Liver (tissue), 9 donors: ENCODE measurements around the gene RINL. TPM values are rescaled to one million over a fixed set of nuclear protein-coding genes. Genes with fewer than 3 reads are reported as not detected.

Experiments used
- DNase-seq: peaks from one replicate; pipeline ENCODE4 v3.0.0-alpha.2; 2017; ENCODE audit warnings: low spot score
- H3K27ac ChIP-seq, 2 donors: one replicate each; pipeline ENCODE4 v1.7.0; 2013; ENCODE audit warnings: inconsistent platforms in 2 of 2, low read length in 2 of 2, control low read depth in 1 of 2, low read depth in 1 of 2, mild to moderate bottlenecking in 1 of 2
- H3K27me3 ChIP-seq, 4 donors: one replicate each; pipeline versions ENCODE4 v1.6.1 to v1.7.0; 2013; ENCODE audit warnings: low read length in 3 of 4, inconsistent platforms in 1 of 4, mild to moderate bottlenecking in 1 of 4, moderate library complexity in 1 of 4; ENCODE audit not compliant: control insufficient read depth in 4 of 4, insufficient read depth in 4 of 4
- H3K36me3 ChIP-seq, 4 donors: one replicate each; pipeline versions ENCODE4 v1.6.1 to v1.7.0; 2013; ENCODE audit warnings: low read length in 3 of 4, mild to moderate bottlenecking in 3 of 4, low read depth in 1 of 4, moderate library complexity in 1 of 4; ENCODE audit not compliant: control insufficient read depth in 4 of 4, insufficient read depth in 3 of 4
- H3K4me1 ChIP-seq, 4 donors: one replicate each; pipeline versions ENCODE4 v1.6.1 to v1.7.0; 2013; ENCODE audit warnings: low read length in 3 of 4, mild to moderate bottlenecking in 3 of 4, moderate library complexity in 1 of 4; ENCODE audit not compliant: control insufficient read depth in 4 of 4, insufficient read depth in 4 of 4
- H3K4me3 ChIP-seq, 3 donors: one replicate each; pipeline versions ENCODE4 v1.6.1 to v1.7.0; 2013; ENCODE audit warnings: low read length in 3 of 3, control low read depth in 1 of 3, low read depth in 1 of 3, mild to moderate bottlenecking in 1 of 3
- H3K9ac ChIP-seq, 2 donors: one replicate each; pipeline ENCODE4 v1.7.0; 2013; ENCODE audit warnings: low read length in 2 of 2, mild to moderate bottlenecking in 2 of 2, moderate library complexity in 2 of 2, control low read depth in 1 of 2, low read depth in 1 of 2
- H3K9me3 ChIP-seq, 4 donors: one replicate each; pipeline versions ENCODE4 v1.6.1 to v1.7.0; 2013; ENCODE audit warnings: low read length in 3 of 4; ENCODE audit not compliant: control insufficient read depth in 4 of 4
- ATF3 ChIP-seq: IDR thresholded peaks from 2 replicates; pipeline ENCODE4 v1.6.1; 2016; ENCODE audit warnings: antibody characterized with exemption
- EGR1 ChIP-seq, 2 donors: IDR thresholded peaks; 2 replicates each; pipeline ENCODE4 v1.6.1; 2016 to 2018; ENCODE audit warnings: antibody characterized with exemption in 2 of 2, low read depth in 2 of 2
- FOXA1 ChIP-seq: IDR thresholded peaks from 2 replicates; pipeline ENCODE4 v1.6.1; 2016; ENCODE audit warnings: antibody characterized with exemption
- FOXA2 ChIP-seq: IDR thresholded peaks from 2 replicates; pipeline ENCODE4 v1.6.1; 2016; ENCODE audit warnings: antibody characterized with exemption
- GABPA ChIP-seq, 2 donors: IDR thresholded peaks in 1 of 2; conservative IDR thresholded peaks in 1 of 2; 2 replicates each; pipeline ENCODE4 v1.6.1; 2016; ENCODE audit warnings: antibody characterized with exemption in 2 of 2, mild to moderate bottlenecking in 1 of 2, moderate library complexity in 1 of 2
- HNF4A ChIP-seq, 2 donors: conservative IDR thresholded peaks; 2 replicates each; pipeline ENCODE4 v1.6.1; 2016; ENCODE audit warnings: antibody characterized with exemption in 2 of 2, mild to moderate bottlenecking in 2 of 2
- HNF4G ChIP-seq: IDR thresholded peaks from 2 replicates; pipeline ENCODE4 v1.6.1; 2016; ENCODE audit warnings: antibody characterized with exemption
- JUND ChIP-seq, 2 donors: IDR thresholded peaks; 2 replicates each; pipeline ENCODE4 v1.6.1; 2016; ENCODE audit warnings: antibody characterized with exemption in 2 of 2
- NR2F2 ChIP-seq: IDR thresholded peaks from 2 replicates; pipeline ENCODE4 v1.6.1; 2016; ENCODE audit warnings: antibody characterized with exemption
- RAD21 ChIP-seq, 2 donors: IDR thresholded peaks; 2 replicates each; pipeline ENCODE4 v1.6.1; 2016; ENCODE audit warnings: antibody characterized with exemption in 2 of 2, mild to moderate bottlenecking in 2 of 2
- REST ChIP-seq: IDR thresholded peaks from 2 replicates; pipeline ENCODE4 v1.6.1; 2016; ENCODE audit warnings: antibody characterized with exemption, mild to moderate bottlenecking
- RXRA ChIP-seq, 2 donors: IDR thresholded peaks; 2 replicates each; pipeline ENCODE4 v1.6.1; 2017 to 2018; ENCODE audit warnings: antibody characterized with exemption in 2 of 2, mild to moderate bottlenecking in 1 of 2
- SP1 ChIP-seq: IDR thresholded peaks from 2 replicates; pipeline ENCODE4 v1.6.1; 2018; ENCODE audit warnings: antibody characterized with exemption, mild to moderate bottlenecking
- TAF1 ChIP-seq: conservative IDR thresholded peaks from 2 replicates; pipeline ENCODE4 v1.6.1; 2016; ENCODE audit warnings: antibody characterized with exemption, mild to moderate bottlenecking
- YY1 ChIP-seq: IDR thresholded peaks from 2 replicates; pipeline ENCODE4 v1.6.1; 2016; ENCODE audit warnings: antibody characterized with exemption, mild to moderate bottlenecking
- WGBS: extraction: QIAGEN DNeasy Blood & Tissue Kit; methylation state at CpG from one replicate; pipeline ENCODE4 v1.1.7; 2013; 5-methylcytosine and 5-hydroxymethylcytosine counted together
- polyA plus RNA-seq, 2 donors: library from polyadenylated mRNA; stranded (reverse) in 1 of 2; unstranded in 1 of 2; fragments of 200-250 nt in 1 of 2; fragments of >200 nt in 1 of 2; fragmentation: Nextera tagmentation in 1 of 2; extraction: Ambion mirVana in 1 of 2; gene quantifications; one replicate each; pipeline versions ENCODE4 v1.2.1 to v1.2.3, GENCODE V29; 2013 to 2015
- total RNA-seq, 2 donors: library from RNA; depleted of rRNA; stranded (reverse); fragments of >200 nt; gene quantifications; one replicate each; pipeline ENCODE4 v1.2.3, GENCODE V29; 2014
- TF ChIP-seq, protein P1 (sequence below): fragments of 150-350 bp; IDR thresholded peaks from 2 replicates; pipeline ENCODE4 v1.5.1; 2017; ENCODE audit warnings: improper control_type of control experiment, low read depth, low read length; ENCODE audit not compliant: missing input control
- TF ChIP-seq, protein P2 (sequence below): IDR thresholded peaks from 2 replicates; pipeline ENCODE4 v1.6.1; 2016; ENCODE audit warnings: antibody characterized with exemption
- TF ChIP-seq, protein P3 (sequence below): IDR thresholded peaks from 2 replicates; pipeline ENCODE4 v1.6.1; 2016; ENCODE audit warnings: antibody characterized with exemption
- donor health status: healthy.
- donor health status: healthy.
- donor health status: healthy.
- donor health status: healthy.
- donor health status: healthy.

The RINL gene
- total and polyA plus RNA-seq, 4 donors, result 4.9 to 8.7 (median 5.5) TPM

- Histone ChIP-seq H3K9me3 (peaks cover 0 to under 1% (median 0%) of the 10 kb centered on the region in 4 donors), H3K27me3 (no peaks in the 10 kb centered on the region), H3K4me3 (no peak overlapping the region), H3K36me3 (peaks cover 1 to 8% (median 5%) of the 10 kb centered on the region in 4 donors), H3K27ac (no peak overlapping the region), H3K9ac (no peak overlapping the region), H3K4me1 (peaks cover 6 to 40% (median 17%) of the 10 kb centered on the region in 4 donors)
- TF ChIP-seq NR2F2, result no peak
- no peak for TF ChIP-seq SP1
- no peak for TF ChIP-seq YY1
- no peak for TF ChIP-seq REST
- no peak for TF ChIP-seq JUND (IDR thresholded peaks at IDR 0.05)
- no peak for TF ChIP-seq RXRA (IDR thresholded peaks at IDR 0.05)
- TF ChIP-seq GABPA (IDR thresholded peaks at IDR 0.05 in 1 of 2, conservative IDR thresholded peaks at IDR 0.05 in 1 of 2), result no peak
- TF ChIP-seq HNF4A (conservative IDR thresholded peaks at IDR 0.05), result no peak
- no peak for TF ChIP-seq EGR1 (IDR thresholded peaks at IDR 0.05; ENCODE audit: low read depth in 2 of 2)
- TF ChIP-seq TAF1, result no peak
- TF ChIP-seq RAD21 (IDR thresholded peaks at IDR 0.05), result no peak
- TF ChIP-seq, protein P1, sequence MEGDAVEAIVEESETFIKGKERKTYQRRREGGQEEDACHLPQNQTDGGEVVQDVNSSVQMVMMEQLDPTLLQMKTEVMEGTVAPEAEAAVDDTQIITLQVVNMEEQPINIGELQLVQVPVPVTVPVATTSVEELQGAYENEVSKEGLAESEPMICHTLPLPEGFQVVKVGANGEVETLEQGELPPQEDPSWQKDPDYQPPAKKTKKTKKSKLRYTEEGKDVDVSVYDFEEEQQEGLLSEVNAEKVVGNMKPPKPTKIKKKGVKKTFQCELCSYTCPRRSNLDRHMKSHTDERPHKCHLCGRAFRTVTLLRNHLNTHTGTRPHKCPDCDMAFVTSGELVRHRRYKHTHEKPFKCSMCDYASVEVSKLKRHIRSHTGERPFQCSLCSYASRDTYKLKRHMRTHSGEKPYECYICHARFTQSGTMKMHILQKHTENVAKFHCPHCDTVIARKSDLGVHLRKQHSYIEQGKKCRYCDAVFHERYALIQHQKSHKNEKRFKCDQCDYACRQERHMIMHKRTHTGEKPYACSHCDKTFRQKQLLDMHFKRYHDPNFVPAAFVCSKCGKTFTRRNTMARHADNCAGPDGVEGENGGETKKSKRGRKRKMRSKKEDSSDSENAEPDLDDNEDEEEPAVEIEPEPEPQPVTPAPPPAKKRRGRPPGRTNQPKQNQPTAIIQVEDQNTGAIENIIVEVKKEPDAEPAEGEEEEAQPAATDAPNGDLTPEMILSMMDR, result no peak
- no peak for TF ChIP-seq FOXA1
- TF ChIP-seq FOXA2, result no peak
- no peak for TF ChIP-seq ATF3
- 96% methylated on average over 1 of the region's 1 CpG for WGBS
- DNase-seq, result no peak
These were observed 23.6 kb upstream of the RINL start for GRCh38 chr19:38901683-38902082.

GRCh38 chr19:38900743-38901190, 22.7 kb upstream of the RINL start:
- H3K9me3 ChIP-seq, result no peaks in the 10 kb centered on the region
- H3K27me3 ChIP-seq, result no peaks in the 10 kb centered on the region
- H3K36me3 ChIP-seq, result peaks cover 0 to 6% (median 4%) of the 10 kb centered on the region in 4 donors
- H3K9ac ChIP-seq, result peak overlapping the region; percentile 83 to 91
- H3K4me1 ChIP-seq, result peaks cover 6 to 40% (median 17%) of the 10 kb centered on the region in 4 donors
- no peak for DNase-seq
- 12% methylated on average over 3 of the region's 3 CpGs for WGBS
- peak overlapping the region; percentile 93 to 95 for H3K27ac ChIP-seq
- H3K4me3 ChIP-seq, result peak overlapping the region; percentile 24 to 81 (median 80)
- no peak for TF ChIP-seq REST
- peak; percentile 72 for TF ChIP-seq ATF3
- no peak for TF ChIP-seq GABPA (IDR thresholded peaks at IDR 0.05 in 1 of 2, conservative IDR thresholded peaks at IDR 0.05 in 1 of 2)
- TF ChIP-seq HNF4A (conservative IDR thresholded peaks at IDR 0.05), result peak in 1 of 2 donors; percentile 14
- no peak for TF ChIP-seq FOXA1
- TF ChIP-seq, protein P2, sequence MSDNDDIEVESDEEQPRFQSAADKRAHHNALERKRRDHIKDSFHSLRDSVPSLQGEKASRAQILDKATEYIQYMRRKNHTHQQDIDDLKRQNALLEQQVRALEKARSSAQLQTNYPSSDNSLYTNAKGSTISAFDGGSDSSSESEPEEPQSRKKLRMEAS, result no peak
- TF ChIP-seq NR2F2, result no peak
- TF ChIP-seq YY1, result no peak
- TF ChIP-seq JUND (IDR thresholded peaks at IDR 0.05), result peak in 1 of 2 donors; percentile 19
- TF ChIP-seq, protein P3, sequence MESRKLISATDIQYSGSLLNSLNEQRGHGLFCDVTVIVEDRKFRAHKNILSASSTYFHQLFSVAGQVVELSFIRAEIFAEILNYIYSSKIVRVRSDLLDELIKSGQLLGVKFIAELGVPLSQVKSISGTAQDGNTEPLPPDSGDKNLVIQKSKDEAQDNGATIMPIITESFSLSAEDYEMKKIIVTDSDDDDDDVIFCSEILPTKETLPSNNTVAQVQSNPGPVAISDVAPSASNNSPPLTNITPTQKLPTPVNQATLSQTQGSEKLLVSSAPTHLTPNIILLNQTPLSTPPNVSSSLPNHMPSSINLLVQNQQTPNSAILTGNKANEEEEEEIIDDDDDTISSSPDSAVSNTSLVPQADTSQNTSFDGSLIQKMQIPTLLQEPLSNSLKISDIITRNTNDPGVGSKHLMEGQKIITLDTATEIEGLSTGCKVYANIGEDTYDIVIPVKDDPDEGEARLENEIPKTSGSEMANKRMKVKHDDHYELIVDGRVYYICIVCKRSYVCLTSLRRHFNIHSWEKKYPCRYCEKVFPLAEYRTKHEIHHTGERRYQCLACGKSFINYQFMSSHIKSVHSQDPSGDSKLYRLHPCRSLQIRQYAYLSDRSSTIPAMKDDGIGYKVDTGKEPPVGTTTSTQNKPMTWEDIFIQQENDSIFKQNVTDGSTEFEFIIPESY, result no peak
- no peak for TF ChIP-seq TAF1
- no peak for TF ChIP-seq RAD21 (IDR thresholded peaks at IDR 0.05)
- no peak for TF ChIP-seq HNF4G
- no peak for TF ChIP-seq EGR1 (IDR thresholded peaks at IDR 0.05; ENCODE audit: low read depth in 2 of 2)
- TF ChIP-seq RXRA (IDR thresholded peaks at IDR 0.05), result peak in 1 of 2 donors; percentile 11
- no peak for TF ChIP-seq SP1
- TF ChIP-seq FOXA2, result no peak
